Measurements from ENCODE around the gene PIAS4.

- TF ChIP-seq, protein P1, sequence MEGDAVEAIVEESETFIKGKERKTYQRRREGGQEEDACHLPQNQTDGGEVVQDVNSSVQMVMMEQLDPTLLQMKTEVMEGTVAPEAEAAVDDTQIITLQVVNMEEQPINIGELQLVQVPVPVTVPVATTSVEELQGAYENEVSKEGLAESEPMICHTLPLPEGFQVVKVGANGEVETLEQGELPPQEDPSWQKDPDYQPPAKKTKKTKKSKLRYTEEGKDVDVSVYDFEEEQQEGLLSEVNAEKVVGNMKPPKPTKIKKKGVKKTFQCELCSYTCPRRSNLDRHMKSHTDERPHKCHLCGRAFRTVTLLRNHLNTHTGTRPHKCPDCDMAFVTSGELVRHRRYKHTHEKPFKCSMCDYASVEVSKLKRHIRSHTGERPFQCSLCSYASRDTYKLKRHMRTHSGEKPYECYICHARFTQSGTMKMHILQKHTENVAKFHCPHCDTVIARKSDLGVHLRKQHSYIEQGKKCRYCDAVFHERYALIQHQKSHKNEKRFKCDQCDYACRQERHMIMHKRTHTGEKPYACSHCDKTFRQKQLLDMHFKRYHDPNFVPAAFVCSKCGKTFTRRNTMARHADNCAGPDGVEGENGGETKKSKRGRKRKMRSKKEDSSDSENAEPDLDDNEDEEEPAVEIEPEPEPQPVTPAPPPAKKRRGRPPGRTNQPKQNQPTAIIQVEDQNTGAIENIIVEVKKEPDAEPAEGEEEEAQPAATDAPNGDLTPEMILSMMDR (IDR thresholded peaks at IDR 0.05) = no peak
- TF ChIP-seq POLR2AphosphoS5 (IDR thresholded peaks at IDR 0.05) = no peak
Measured at GRCh38 chr19:4013886-4014540, 6.5 kb downstream of the PIAS4 start.
